HuH-7 (cell line): Measurements from ENCODE around the gene CFAP47.
A peak's percentile ranks its signal among the peaks of the same experiment; 100 is the strongest.

Experiments
- DNase-seq: peaks from one replicate; pipeline ENCODE4 v3.0.0; 2011; ENCODE audit warnings: low spot score

Gene CFAP47

GRCh38 chrX:36241397-36241796, 321.9 kb downstream of the CFAP47 start:
- peak; percentile 6 for DNase-seq

- DNase-seq = no peak
These were observed 346.6 kb downstream of the CFAP47 start for GRCh38 chrX:36266155-36266554.

- no peak for DNase-seq
These were observed 390.6 kb downstream of the CFAP47 start for GRCh38 chrX:36310136-36310535.

GRCh38 chrX:36314303-36314702, 394.8 kb downstream of the CFAP47 start:
- DNase-seq = no peak

GRCh38 chrX:36334572-36334971, 415.0 kb downstream of the CFAP47 start:
- DNase-seq = no peak

GRCh38 chrX:36336751-36337150, 417.2 kb downstream of the CFAP47 start:
- DNase-seq = no peak

GRCh38 chrX:36344301-36344700, 424.8 kb downstream of the CFAP47 start:
- no peak for DNase-seq

GRCh38 chrX:36348509-36348908, 429.0 kb downstream of the CFAP47 start:
- no peak for DNase-seq

- DNase-seq = no peak
These were observed 438.3 kb downstream of the CFAP47 start for GRCh38 chrX:36357855-36358254.

GRCh38 chrX:36364262-36364661, 444.7 kb downstream of the CFAP47 start:
- no peak for DNase-seq

- DNase-seq = no peak
These were observed 464.0 kb downstream of the CFAP47 start for GRCh38 chrX:36383495-36383894.

GRCh38 chrX:36388901-36389300, 469.4 kb downstream of the CFAP47 start:
- no peak for DNase-seq

- no peak for DNase-seq
These were observed 482.2 kb downstream of the CFAP47 start for GRCh38 chrX:36401774-36402173.

GRCh38 chrX:36407836-36408235, 488.3 kb downstream of the CFAP47 start:
- DNase-seq = no peak

- DNase-seq = no peak
These were observed 494.5 kb downstream of the CFAP47 start for GRCh38 chrX:36414056-36414455.

GRCh38 chrX:36422368-36422767, 502.8 kb downstream of the CFAP47 start:
- DNase-seq = no peak

GRCh38 chrX:36431819-36432218, 512.3 kb downstream of the CFAP47 start:
- DNase-seq = no peak

GRCh38 chrX:36434522-36434921, 515.0 kb downstream of the CFAP47 start:
- no peak for DNase-seq
